ENCODE measurements around the gene CD2AP.
"Not testable (repeated sequence)": the region's sequence is repeated elsewhere in the genome, so short reads cannot be mapped to it uniquely, and the experiment has no call there.

CD2AP gene

DNA sequence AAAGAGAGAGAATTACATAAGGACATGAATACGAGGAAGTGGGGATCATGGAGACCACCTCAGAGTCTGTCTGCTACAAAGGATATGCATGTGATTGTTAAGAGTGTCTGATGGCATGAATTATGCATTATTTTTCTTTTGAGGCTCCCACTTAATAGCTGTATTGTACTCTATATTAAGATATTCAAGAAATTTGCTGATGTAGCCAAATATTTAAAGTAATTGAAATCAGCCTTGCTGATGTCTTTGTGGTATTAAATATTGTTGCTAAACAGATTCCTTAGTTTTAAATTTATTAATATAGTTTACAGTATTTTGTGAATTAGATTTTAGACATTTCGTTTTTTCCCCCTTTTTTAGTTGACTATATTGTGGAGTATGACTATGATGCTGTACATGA lies 25.3 kb downstream of the CD2AP start:
- DNase-seq = no peak

DNA sequence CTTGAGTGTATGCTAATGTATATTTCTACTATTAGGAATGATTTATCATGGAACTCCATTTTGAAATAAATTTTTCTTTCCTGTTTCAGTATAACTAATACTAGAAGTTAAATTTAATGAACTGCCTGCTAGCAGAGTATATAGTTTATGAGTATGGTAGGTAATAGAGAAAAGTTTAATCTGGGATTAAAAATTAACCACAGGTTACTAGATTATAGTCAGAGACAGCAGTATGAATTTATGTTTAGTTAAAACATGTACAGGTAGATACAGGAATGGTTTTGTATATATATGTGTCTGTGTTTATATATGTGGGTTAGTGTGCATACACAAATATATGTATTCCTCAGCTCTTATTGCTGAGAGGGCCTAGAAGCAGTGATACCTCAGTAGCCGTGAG lies 32.3 kb downstream of the CD2AP start:
- no peak for DNase-seq

DNA sequence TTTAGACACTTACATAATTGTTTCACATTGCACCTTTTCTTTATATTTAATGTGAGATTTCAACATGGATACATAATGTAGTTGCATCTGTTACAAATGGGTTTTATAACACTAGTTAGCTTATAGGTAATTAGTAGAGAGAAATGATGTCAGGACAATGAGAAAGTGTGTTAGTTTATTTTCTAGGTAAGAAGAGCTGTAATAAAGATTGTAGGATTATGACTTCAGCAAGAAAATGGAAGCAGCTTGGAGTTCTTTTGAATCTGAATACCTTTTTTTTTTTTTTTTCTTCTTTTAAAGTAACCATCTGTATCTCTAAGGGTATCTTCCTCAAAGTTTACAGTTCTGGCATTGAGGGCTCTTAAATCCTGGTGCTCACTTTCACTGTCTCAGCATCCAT lies 35.3 kb downstream of the CD2AP start:
- DNase-seq = no peak

DNA sequence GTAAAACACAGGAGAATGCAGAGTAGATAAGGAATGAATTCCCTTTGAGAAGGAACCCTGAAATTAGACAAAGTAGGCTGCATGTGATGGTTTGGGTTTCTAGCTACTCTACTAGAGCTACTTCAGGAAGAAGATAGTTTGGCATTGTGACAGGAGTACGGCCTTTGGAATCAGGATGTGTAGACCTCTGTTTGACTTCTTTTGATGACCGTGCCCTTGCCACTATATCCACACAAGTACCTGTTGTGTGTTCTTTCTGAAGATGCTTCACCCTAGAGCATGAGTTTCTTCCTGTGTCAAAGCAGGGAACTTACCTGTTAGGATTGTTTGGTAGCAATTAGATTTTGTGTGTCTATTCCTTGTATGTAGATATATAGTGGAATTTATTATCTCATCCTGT lies 41.7 kb downstream of the CD2AP start:
- no peak for DNase-seq

DNA sequence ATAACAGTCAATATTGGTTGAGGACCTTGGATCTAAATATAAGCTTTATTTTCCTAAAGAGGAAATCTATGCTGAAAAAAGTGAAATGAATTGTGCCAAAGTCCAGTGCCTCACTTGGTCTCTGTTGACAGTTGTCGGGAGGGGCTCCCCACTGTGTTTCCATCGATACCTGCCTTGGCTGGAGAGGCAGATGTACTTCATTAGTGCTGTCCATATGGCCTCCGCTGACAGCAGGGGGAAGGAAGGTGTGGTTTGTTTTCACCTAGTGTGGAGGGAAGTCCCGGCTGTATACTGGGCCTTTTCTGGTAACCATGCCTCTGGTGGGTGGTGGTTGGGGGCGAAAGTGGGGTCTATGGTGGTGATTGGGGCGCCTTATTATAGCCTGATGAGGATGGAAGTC lies 42.7 kb downstream of the CD2AP start:
- DNase-seq = no peak

DNA sequence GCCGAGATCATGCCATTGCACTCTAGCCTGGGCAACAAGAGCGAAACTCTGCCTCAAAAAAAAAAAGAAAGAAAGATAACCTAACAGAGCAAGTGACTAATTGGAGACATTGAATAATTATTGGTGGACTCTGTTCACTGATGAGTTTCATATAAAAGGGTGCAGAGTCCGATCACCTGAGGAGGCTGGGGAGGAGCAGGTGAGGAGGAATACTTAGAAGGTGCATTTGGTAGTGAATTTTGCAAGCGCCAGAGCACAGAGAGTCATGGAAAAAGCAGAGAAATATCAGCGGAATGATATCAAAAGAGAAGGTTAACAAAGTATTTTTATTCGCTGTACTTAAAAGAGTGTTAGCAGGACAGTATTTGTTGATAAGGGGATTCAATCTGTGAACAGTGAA lies 44.4 kb downstream of the CD2AP start:
- DNase-seq = no peak

DNA sequence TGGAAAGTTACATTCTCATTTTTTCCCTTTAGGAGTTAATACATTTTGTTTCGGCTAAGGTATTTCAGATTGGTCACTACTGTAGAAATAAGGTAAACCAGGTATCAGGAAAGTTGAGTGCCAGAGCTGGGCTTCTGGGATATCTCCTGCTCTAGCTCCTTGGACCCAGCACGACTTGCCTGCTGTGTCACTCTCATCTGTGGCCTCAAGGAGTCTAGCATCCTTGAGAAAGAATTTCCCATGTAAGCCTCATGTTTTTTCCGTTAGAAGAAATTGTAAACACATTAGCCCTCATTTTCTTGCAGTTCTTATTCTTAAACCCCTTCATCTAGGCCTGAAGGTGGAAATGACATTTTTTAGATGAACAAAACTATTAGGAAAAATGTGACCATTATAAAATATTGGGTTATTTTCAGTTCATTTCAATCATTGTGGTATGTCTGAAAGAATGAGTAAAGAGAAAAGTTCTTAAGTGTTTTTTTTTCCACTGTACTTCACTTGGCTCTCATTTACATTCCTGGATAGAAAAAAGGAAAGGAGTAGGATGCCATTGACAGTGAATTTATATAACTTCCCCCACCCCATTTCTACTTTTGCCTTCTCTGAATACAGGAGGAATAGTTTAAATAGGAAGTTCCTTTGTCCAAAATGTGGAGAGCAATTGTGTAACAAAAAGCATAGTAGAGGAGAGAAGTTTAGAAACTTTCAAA lies 46.7 kb downstream of the CD2AP start:
- no peak for DNase-seq

DNA sequence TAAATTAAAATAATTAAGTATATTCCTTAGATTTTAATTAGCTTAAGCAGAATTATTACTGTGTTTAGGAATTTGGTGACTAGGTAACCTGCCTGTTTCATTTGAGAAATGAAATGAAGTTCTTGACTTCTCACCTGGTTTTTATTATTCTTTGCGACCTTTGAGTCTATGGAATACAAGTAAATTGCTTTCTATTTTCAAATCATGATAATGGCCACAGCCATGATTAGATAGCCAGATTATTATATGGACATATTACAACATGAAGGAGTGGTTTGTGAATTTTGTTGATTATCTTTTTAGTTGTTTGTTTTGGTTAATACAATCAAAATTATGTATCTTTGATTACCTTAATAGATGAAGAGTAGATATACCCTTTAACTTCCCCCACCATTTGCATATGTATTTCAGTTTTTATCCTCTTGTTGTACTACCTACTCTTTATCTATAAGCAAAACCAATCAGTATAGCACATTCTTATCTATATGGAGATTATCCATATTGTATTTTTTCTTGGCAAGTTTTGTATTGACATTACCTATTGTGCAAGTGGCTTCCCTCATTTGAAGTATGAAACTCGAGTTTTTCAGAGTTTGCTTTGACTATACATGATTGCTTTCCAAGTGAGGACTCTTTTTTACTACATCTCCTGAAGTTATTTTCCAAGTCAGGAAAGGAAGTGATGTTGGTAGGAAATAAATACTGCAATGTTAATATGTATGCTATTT lies 47.9 kb downstream of the CD2AP start:
- DNase-seq = no peak

DNA sequence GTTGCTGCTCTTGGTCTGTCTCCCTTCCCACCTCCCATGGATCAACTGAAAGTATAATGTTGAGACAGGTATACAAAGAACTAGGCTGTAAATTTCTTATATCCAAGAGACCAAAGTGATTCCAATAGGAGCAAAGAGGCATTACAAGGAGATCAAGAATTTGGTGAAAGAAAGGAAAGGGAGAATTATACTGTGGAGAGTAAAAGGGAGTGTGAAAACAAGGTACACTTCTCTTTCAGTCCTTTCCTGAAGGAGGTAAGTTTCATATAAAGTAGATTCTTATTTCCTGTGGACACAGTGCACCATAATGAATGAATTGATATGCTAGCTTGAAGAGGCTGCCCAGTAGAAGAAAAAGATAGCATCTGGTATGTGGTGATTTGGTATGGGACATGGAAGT lies 49.7 kb downstream of the CD2AP start:
- DNase-seq = no peak

DNA sequence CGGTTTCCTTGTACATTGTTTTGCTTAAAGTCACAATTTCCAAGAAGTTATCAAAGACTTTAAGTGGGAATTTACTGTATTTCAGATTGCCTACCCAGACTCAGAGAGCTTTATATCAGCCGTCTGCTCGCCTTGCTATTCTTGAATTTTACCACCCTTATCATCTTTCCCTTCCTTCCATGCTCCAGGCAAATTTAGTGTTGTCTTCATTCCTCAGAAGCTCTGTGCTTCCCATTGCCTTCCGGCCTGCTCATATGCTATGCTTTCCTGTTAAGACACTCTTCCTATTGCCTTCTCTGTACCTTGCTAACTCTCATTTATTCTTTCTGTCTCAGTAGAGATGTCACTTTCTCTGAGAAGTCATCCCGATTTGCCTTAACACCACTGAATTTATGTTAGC lies 52.1 kb downstream of the CD2AP start:
- DNase-seq = no peak

DNA sequence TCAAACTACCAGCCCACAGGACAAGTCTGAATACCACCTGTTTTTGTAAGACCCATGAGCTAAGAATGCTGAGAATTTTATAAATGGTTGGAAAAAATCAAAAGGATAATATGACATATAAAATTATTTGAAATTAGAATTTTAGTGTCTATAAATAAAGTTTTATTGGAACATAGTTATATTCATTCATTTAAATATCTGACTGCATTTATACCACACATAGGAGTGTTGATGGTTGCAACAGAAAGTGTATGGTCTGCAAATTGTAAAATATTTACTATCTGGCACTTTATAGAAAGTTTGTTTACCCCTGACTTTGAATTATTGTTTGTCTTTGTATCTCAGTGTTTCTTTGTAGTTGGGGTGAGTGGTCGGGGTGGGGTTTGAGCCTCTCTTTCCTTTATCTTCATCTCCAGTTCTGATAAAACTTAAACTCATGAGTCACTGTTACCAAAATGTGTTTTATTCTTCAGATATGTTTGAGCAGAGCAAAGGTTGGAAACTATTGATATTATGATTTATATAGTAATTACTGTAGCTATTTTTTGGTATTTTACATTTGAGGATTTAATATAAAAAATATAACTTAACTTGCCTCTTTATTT lies 55.5 kb downstream of the CD2AP start:
- DNase-seq = no peak

DNA sequence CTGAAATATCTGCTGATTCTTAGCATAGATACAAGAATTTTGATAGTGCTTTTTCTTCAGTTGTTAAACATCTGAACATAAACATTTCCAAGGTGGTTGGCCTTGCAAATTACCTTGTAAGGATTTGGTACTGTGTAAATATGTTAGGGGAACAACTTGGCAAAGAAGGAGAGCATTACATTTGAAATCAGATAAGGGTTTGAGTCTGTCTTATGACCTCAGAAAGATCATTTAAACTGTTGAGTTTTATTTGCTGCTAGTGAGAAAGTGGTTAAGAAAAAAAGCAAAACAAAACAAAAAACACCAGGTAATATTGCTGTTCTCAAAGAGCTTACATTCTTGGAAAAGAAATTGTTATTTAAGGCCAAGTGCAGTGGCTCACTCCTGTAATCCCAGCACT lies 56.5 kb downstream of the CD2AP start:
- no peak for DNase-seq

DNA sequence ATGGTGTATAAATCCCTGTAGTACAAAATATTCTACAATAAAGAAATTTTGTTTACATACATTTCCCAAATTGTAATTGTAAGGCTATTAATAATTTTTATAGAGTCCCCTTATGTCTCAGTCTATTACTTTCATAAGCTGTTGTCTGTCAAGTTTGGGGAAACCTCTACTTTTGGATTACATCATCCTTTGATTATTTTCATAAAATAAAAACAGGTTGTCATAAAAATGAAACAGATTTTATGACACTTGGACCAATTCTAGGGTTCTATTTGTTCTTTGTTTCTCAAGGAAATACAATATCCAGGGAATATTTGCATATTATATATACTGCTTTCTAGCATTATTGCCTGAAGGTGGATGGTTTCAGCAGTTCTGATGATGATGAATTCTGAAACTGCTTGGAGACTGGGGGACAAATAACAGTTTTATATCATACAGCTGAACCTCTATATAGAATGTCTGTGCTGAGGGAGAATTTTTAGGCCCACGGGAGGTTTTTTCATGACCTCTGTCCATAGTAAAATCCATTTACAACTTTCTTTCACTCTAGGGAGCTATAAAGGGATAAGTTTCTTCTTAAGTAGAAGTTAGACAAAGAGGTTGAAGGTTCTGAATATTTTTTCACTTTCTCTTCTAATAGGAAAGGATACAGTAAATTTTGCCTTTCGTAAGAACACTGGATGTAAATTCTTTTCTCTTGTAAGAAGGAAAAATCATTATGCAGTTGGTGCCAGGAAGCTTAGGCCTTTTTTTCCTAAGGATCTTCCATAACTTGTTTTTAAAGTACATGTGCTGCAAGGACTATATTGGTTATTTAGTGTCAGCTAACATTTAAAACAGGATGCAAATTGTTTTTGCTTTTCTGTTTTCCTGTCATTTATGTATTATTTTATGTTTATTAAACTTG lies 58.0 kb downstream of the CD2AP start:
- no peak for DNase-seq

DNA sequence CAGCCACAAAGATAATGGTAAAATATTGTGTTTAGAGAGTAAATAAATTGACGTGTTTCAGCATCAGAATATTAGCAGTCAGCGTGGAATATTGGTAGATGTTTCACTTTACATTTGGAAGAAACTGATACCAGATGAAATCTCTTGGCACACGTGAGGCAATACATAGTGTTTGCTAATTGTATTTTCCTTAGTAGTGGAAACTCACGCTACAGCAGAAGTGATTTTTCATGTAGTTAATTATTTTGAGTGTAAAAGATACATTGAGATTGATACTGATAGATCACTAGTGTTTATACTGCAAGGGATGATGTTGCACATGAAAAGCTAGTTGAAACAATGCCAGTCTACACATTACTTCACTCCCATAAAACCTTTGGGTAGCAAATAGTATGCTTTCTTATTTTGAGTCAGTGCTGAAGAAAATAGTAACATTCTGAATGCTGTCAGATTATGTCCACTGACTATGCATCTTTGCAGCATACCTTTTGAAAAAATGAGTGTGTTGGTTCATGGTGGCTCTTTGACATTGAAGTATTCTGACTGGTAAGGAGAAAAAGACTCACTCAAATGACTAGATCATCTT lies 59.3 kb downstream of the CD2AP start:
- no peak for DNase-seq

DNA sequence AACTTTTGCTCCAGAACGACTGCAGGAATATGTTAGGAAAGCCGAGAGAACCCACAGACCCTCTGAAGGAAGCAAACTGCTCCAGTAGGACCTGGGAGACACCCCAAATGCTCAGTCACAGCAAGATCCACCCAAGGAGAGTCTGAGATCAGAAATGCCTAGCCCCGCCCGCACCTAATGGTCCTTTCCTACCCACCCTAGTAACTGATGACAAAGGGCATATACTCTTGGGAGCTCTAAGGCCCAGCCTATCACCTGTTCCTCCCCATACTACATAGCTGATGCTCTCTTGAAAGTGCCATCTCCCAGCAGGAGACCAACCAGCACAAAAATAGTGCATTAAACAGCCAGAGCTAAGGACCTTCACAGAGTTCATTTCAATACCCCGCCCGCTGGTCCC lies 67.6 kb downstream of the CD2AP start:
- DNase-seq = no peak

DNA sequence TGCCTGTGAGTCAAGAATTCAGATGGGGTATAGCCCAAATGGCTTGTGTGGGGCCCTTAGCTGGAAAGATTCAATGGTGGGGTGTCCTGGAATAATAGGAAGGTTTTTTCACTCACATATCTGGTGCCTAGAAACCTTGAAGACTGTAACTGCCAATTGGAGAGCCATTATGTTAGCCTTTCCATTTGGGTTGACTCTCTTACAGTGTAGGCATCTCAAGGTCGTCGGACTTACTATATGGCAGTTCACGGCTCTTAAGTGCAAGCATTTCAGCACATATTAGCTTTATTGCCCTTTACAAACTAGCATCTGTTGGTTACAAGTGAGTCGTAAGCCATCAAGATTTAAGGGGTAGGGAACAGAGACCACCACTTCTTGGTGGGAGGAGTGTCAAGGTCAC lies 74.1 kb downstream of the CD2AP start:
- no peak for DNase-seq

DNA sequence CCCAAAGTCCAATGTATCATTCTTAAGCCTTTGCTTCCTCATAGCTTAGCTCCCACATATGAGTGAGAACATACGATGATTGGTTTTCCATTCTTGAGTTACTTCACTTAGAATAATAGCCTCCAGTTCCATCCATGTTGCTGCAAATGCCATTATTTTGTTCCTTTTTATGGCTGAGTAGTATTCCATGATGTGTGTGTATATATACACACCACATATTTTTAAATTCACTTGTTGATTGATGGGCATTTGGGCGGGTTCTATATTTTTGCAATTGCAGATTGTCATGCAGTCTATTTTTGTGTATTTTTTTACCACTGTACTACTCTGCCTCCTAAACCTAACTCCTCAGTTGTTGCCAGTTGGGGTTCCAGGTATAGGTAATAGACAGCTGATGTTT lies 74.7 kb downstream of the CD2AP start:
- DNase-seq = no peak

DNA sequence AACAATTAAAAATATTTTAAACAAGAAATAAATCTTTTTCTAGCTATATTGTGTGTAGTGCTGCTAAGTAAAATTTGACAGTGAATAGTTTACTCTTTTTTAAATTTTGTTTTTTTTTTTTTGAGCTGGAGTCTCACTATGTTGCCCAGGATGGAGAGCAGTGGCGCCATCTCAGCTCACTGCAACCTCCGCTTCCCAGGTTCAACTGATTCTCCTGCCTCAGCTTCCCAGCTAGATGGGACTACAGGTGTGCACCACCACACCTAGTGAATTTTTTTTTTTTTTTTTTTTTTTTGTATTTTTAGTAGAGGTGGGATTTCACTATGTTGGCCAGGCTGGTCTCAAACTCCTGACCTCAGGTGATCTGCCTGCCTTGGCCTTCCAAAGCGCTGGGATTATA lies 75.7 kb downstream of the CD2AP start:
- not testable (repeated sequence) for DNase-seq

DNA sequence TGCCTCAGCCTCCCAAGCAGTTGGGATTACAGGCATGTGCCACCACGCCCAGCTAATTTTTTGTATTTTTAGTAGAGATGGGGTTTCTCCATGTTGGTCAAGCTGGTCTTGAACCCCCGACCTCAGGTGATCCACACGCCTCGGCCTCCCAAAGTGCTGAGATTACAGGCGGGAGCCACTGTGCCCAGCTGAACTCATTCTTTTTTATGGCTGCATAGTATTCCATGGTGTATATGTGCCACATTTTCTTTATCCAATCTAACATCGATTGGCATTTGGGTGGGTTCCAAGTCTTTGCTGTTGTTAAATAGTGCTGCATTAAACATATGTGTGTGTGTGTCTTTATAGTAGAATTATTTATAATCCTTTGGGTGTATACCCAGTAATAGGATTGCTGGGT lies 78.9 kb downstream of the CD2AP start:
- not testable (repeated sequence) for DNase-seq

DNA sequence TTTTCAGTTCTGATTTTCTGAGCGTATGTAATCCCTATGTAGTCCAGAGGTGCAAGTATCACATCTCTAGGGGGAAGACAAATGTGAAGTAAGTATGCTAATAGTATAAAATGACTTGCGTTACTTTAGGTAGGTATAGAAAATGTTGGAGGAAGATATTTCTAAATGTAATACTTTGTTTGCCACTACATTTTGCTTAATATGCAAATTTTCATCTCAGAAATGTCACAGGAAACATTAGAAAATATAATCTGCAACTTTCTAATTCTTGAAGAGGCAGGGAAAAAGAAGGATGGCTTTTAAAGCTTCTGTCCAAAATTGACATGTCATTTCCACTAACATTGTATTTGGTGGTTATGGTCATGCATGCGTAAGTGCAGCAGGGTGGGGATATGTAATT lies 85.6 kb downstream of the CD2AP start:
- DNase-seq = no peak

DNA sequence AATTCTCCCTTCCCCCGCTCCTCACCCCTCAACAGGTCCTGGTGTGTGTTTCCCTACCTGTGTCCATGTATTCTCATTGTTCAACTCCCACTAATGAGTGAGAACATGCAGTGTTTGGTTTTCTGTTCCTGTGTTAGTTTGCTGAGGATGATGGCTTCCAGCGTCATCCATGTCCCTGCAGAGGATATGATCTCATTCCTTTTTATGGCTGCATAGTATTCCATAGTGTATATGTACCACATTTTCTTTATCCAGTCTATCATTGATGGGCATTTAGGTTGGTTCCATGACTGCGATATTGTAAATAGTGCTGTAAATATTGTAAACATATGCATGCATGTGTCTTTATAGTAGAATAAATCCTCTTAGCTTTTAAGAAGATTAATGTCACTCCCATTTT lies 89.0 kb downstream of the CD2AP start:
- DNase-seq = not testable (repeated sequence)

DNA sequence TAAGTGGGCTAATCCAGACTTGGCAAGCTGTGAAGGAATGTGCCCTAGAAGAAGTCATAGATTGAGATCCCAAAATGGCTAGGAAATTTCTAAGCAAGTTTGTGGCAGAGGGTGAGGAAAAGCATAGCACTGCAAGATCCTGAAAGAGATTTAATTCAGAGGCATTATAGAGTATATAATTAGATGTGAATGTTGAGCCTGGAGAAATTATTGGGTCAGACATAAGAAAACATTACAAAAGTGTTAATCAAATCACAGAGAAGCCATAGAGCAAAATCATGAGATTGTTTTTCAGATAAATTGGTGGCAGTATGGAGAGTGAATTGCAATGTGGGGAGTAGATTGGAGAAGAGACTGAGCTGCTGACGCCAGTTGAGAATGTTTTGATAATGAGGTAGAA lies 90.0 kb downstream of the CD2AP start:
- DNase-seq = no peak

DNA sequence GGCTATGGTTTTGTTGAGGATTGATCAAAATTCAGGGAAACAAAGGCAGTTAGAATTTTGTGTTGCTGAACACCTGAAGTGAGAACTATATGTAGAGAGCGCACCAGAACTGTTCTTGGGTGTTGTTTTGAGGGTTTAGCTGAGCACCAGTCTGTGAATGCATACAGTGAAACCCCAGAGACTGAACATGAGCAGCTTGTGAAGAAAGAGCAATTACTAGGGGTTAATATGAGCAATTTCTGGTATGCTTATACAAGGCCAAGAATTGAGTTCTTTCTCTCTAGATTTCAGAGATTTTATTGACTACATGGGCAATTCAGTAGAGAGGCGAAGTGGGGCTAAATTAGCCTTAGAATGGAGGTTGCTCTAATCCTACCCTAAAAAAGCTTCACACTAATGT lies 93.9 kb downstream of the CD2AP start:
- no peak for DNase-seq

Data from 8988T (cell line).